NOMO-1 treated with DMSO at 0.1 percent for 48 hours (cell line): ENCODE measurements around the gene FBH1.
"Not testable (repeated sequence)": the region's sequence is repeated elsewhere in the genome, so short reads cannot be mapped to it uniquely, and the experiment has no call there.

ENCODE experiments used
- DNase-seq: peaks from one replicate; lab custom pipeline; 2025; ENCODE audit not compliant: unreplicated experiment; lab: John Stamatoyannopoulos, UW

FBH1 gene

DNA sequence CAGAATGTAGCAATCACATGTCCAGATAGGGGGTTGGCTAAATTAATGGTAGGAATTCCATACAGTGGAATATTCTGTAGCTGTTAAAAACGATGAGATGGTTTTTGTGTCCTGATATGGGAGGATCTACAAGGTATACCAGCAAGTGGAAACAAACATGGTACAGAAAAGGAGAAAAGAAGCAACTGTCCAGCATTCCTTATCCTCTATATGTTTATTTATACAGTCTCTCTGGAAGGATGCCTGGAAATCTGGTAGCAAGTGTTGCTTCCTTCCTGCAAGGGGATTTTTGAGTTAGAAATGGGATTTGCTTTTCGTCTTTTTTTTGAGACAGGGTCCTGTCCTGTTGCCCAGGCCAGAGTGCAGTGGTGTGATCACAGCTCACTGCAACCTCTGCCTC is 68.0 kb downstream of the FBH1 start:
- no peak for DNase-seq

GRCh38 chr10:5958675-5959074 is 68.6 kb downstream of the FBH1 start:
- DNase-seq, result no peak

DNA sequence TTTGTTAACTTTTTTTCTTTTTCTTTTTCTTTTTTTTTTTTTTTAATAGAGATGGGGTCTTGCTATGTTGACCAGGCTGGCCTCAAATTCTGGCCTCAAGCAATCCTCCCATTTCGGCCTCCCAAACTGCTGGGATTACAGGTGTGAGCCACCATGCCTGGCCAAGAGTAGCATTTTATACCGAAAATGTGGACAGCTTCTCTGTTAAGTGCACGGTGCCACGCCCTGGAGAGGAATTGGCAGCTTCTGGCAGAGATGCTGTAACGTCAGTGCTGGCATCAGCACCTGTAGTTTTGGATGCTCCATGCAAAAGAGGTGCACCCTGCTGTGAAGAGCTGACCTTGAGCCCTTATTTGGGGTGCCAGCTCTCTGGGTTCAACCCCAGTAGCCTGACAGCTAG is 69.1 kb downstream of the FBH1 start:
- DNase-seq, result no peak

GRCh38 chr10:5959581-5960069 is 69.6 kb downstream of the FBH1 start:
- DNase-seq, result no peak

DNA sequence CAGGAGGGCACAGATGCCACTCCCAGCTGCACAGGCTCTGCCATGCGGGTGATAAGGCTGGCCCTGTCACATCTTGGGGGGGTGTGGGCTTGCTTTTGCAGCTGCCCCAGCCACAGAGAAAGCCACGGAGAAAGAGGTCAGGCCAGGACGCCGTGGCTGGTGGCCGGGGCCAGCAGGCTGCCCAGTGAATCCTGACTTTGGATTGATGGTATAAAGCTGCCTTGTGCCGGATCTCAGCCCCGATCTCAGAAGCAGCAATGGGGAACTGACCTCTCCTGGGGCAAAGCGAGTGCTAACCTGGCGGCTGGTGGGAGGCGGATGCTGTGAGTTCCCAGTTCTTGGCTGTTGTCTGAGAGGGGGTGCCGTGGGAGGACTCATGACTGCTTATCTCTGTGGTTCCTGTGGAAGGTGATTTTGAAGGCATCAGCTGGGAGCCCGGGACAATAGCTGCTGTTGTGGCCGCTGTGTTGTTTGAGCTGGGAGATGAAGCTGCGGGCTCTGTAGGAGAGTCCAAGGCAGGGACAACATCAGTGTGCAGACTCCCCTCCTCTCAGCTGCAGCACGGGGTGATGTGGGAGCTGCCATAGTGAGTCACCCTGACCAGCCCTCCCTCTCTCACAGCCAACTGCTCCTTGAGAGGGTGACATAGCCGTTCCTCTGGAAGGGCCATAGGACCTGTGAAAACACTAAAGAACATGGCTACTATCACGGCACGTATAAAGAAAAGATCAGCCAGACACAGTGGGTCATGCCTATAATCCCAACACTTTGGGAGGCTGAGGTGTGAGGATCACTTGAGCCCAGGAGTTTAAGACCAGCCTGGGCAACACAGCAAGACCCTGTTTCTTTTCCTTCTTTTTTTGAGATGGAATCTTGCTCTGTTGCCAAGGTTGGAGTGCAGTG is 70.3 kb downstream of the FBH1 start:
- no peak for DNase-seq

GRCh38 chr10:5960973-5961275 is 70.9 kb downstream of the FBH1 start:
- not testable (repeated sequence) for DNase-seq

DNA sequence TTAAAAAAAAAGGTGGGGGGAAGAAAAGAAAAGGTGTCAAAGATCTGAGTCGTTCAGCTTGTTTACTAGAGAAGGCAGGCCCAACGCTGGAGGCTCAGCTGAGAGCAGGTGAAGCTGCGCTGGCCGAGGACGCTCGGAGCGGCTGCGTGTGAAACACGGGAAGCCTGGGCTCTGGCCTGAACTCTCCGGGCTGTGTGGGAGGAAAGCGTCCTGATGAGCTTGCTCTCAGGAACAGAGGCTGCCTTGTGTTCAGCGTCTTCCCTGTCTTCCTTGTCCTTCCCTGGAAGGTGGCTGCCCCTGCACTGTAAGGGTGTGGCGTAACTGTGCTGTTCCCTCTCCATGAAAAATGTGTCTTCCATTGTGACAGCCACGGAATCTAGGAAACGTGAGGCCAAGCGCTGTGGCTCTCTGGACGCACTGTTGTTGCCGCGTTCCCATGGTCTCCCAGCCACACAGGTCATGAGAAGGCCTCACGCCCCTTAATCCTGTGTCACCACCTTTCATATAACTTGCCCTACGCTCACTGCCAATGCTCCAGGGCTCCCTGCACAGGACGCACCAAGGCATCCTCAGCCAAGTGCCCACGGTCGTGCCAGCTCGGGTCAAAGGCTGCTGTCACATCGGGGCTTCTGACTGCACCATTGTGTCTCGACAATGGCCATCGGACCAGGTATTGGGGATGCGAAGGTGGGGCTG is 71.5 kb downstream of the FBH1 start:
- DNase-seq, result no peak

DNA sequence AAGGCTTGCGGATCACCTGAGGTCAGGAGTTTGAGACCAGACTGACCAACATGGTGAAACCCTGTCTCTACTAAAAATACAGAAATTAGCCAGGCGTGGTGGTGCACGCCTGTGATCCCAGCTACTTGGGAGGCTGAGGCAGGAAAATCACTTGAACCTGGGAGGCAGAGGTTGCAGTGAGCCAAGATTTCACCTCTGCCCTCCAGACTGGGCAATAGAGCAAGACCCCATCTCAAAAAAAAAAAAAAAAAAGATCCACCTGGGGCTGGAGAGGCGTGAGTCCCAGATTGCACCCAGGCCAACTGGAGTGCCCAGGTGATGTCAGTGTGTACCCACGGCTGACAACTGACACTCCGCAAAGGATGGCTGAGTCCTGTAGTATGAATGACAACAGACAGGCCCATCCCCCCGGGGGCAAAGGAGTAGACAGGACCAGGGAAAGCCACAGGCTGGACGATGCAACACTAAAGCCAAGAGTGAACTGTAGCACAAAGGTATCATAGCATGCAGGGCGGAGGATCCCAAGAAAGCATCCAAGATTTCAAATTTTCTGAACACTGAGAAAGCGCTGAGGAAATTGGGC is 72.4 kb downstream of the FBH1 start:
- DNase-seq, result not testable (repeated sequence)

GRCh38 chr10:5963071-5963470 is 73.0 kb downstream of the FBH1 start:
- DNase-seq, result no peak

DNA sequence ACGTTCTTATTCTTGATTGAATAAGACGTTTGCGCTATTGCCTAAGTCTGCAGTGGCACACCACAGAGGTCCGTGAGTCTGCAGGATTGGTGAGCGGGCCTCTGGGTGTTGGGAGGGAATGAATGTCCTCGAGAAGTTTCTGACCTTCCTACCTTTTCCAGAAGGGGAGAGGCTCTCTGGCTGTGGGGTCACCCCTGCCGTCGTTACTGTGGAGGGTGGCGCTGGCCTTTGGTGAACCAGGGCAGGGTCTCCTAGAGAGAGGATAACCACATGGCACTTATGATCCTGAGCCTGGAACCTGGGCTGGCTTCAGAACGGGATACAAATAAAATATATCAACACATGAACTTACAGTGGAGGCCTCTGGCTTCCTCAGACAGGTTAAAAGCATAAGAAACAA is 73.5 kb downstream of the FBH1 start:
- no peak for DNase-seq

DNA sequence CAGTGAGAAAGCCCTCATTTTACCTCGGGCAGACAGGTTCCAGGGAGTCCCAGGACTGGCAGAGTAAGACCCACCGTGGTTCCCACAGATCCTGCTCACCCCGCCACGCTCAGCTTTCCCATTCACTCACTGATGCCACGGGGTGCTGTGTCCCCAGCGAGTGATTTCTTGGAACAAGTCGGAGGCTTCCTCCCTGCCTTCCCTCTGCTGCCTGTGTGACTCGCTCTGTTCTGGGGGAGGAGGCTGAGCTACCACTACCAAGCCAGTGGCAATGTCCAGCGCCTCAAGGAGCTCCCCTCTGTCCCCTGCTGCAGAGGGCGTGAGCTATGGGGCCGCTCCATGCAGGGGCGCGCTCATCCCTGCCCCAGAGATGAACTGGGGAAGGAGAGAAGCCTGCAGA is 74.7 kb downstream of the FBH1 start:
- DNase-seq, result no peak

DNA sequence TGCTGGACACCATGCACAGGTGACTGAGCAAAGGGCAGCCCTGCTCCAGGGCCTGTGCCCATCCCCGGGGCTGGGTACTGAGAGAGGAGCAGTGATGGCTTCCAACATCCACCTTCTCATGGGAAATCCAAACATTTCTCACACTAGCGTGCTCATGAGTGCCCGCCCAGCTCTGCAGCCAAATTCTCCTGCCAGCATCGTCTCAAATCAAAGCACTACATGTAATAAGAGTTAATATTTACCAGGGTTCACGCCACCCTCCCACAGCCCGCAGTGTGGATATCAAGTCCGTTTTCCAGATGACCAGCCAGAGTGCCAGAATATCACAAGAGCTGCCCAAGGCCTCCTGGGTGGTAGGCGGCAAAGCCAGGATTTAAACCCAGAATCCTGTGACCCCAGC is 75.2 kb downstream of the FBH1 start:
- no peak for DNase-seq

DNA sequence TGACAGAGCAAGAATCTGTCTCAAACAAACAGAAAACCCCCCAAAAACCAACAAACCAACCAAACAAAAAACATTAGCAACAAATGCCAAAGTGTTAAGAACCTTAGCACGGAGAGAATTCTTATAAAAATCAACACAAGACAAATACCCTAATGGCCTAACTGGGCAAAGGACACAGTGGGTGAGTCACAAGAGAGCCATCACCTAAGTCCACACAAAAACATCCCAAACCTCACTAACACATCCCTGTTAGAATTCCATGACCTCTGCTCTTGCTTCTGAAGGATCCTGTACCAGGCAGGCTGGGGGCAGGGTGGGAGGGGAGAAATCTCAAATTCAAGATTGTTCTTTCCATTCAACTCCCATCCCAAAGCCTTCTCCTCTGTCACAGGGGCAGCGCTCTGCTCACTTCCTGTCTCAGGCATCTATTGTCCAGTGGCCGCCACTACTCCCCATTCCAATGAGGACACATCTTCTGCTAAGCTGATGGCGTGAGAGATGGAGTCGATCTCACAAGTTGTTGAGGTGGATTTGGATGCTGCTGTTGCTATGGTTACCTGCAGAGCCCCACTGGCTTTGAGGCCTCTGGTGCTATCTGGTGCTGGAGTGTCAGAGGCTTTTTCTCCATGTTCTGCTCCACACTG is 78.1 kb downstream of the FBH1 start:
- DNase-seq, result no peak

- no peak for DNase-seq
Observed at GRCh38 chr10:5968681-5969453, 78.8 kb downstream of the FBH1 start.

DNA sequence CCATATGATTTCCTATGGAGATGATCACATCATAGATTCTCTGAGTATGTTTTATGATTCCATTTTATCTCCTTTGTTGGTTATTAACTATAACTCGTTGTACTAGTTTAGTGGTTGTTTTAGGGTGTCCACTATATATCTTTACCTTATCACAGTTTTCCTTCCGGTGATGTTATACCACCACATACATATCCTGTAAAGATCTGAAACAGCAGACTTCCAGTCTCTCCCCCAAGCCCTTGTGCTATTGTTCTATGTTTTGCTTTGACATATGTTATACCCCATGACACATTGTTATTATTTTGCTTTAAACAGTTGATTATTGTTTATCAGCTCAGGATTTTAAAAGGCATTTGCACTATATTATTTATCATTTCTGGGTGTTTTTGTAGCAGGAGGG is 80.0 kb downstream of the FBH1 start:
- no peak for DNase-seq

- no peak for DNase-seq
Observed at GRCh38 chr10:5970527-5970926, 80.5 kb downstream of the FBH1 start.

- DNase-seq, result peak; percentile 13
Observed at GRCh38 chr10:5971315-5971832, 81.3 kb downstream of the FBH1 start.

DNA sequence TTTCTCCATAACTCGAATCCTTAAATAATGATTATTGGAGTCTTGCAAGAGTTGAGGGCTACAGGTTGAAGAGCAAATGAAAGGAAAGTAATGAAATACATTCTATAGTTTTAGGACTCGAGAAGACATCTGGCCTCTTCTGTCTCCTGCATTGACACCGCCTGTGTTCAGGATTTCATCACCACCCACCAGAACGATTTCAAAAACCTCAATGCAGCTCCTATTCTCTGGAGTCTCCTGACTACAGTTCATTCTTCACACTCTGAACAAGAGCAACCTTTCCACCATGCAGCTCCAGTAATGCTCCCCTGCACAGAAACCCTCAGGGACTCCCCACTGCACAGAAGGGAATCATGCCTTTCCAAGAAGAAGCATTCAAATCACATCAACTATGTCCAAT is 81.8 kb downstream of the FBH1 start:
- no peak for DNase-seq

DNA sequence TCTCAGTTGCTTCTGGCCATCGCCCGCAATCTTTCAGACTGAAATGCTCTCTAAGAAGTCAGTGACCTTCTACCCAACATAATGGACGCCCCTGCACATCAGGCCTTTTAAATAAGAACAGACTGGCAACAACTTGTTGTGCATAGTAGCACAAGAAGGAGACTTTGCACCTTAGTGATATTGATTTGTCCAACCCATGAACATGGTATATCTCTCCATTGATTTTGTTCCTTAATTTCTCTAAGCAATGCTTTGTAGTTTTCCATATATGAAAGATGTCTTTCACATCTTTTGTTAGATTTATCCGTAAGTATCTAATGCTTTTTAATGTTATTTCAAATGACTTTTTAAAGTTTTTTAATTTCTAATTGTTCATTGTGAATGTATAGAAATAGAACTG is 83.0 kb downstream of the FBH1 start:
- DNase-seq, result no peak

- peak; percentile 38 for DNase-seq
Observed at GRCh38 chr10:5975641-5976473, 85.8 kb downstream of the FBH1 start.
